Gastroesophageal sphincter (tissue), 3 donors: ENCODE results near the gene ATP5F1D.

Experiments
- CTCF ChIP-seq, 4 experiments: fragments of 200-600 bp in 2 of 4; fragments of 450-650 bp in 2 of 4; sonication (generic) in 1 of 4; IDR thresholded peaks; one replicate each; pipeline ENCODE4 v1.5.1; 2017 to 2019; ENCODE audit warnings: antibody characterized with exemption in 4 of 4, mild to moderate bottlenecking in 2 of 4, moderate library complexity in 2 of 4
- POLR2A ChIP-seq, 2 donors: fragments of 450-650 bp; IDR thresholded peaks; one replicate each; pipeline ENCODE4 v1.6.1; 2017; ENCODE audit warnings: antibody characterized with exemption in 2 of 2, mild to moderate bottlenecking in 2 of 2, moderate library complexity in 1 of 2
- POLR2AphosphoS5 ChIP-seq: sonication (generic); formaldehyde crosslinking; IDR thresholded peaks from one replicate; pipeline ENCODE4 v1.6.1; 2017; ENCODE audit warnings: antibody characterized with exemption

GRCh38 chr19:1210227-1210538 lies 31.4 kb upstream of the ATP5F1D start:
- no peak for TF ChIP-seq POLR2AphosphoS5
- TF ChIP-seq CTCF (IDR thresholded peaks at IDR 0.05): no peak
- TF ChIP-seq POLR2A (IDR thresholded peaks at IDR 0.05): no peak
